ENCODE results near the gene PURA. TPM values are rescaled to one million over a fixed set of nuclear protein-coding genes. Genes with fewer than 3 reads are reported as not detected.

The PURA gene
- total and polyA plus RNA-seq, 2 of the 13 experiments (the other 11 are each of a cell fraction or from before 2014, with no cell fraction given), result 2.0 to 5.0 TPM

DNA sequence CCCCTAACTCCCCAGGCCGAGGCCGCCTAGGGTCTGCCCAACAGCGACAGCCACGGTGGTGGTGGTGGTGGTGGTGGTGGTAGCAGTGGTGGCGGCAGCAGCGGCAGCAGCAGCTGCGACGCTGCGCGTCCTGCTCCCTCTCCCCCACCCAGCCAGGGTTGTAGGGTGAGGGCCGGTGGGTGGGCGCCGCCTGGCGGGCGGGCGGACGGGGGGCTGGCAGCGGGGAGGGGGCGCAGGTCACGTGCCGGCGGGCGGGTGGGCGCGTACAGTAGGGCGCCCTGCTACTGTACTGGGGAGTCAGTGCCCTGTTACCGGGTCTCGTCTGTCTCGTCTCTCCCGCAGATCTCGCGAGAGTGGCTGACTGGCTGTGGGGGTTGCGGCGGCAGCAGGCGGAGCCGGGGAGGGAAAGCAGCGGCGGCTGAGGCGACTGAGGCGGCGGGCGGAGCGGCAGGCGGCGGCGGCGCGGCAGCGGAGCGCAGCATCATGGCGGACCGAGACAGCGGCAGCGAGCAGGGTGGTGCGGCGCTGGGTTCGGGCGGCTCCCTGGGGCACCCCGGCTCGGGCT, at the start of gene PURA (continued):
- TF ChIP-seq NFKB2 (CRISPR knock-in tag; IDR thresholded peaks at IDR 0.05; ENCODE audit: borderline replicate concordance) (no peak), MTA1 (CRISPR knock-in tag; IDR thresholded peaks at IDR 0.05; ENCODE audit: borderline replicate concordance) (peak; percentile 57; the same call in 1 of the 2 replicates), NBN (conservative IDR thresholded peaks at IDR 0.05) (no peak), SMARCE1 (IDR thresholded peaks at IDR 0.05; ENCODE audit: borderline replicate concordance) (no peak), ZNF772 (CRISPR knock-in tag; IDR thresholded peaks at IDR 0.05) (0 out of 2 replicates have a peak, but pooled peaks have one; percentile 62), ZNF724P (CRISPR knock-in tag; IDR thresholded peaks at IDR 0.05; ENCODE audit: borderline replicate concordance) (peak; percentile 57; the same call in 1 of the 2 replicates), HNF1A (IDR thresholded peaks at IDR 0.05; ENCODE audit: low read depth) (no peak), HNF1A (CRISPR knock-in tag; IDR thresholded peaks at IDR 0.05; ENCODE audit: borderline replicate concordance) (peak; percentile 32; the same call in 1 of the 2 replicates), AKAP8 (CRISPR knock-in tag; IDR thresholded peaks at IDR 0.05) (peak; percentile 91; the same call in 1 of the 2 replicates), TFDP1 (CRISPR knock-in tag; IDR thresholded peaks at IDR 0.05; ENCODE audit: borderline replicate concordance) (peak; percentile 77; the same call in 1 of the 2 replicates), ZNF816 (CRISPR knock-in tag; IDR thresholded peaks at IDR 0.05; ENCODE audit: borderline replicate concordance) (peak; percentile 42; the same call in 1 of the 2 replicates), DMTF1 (CRISPR knock-in tag; IDR thresholded peaks at IDR 0.05) (no peak), SKI (IDR thresholded peaks at IDR 0.05; ENCODE audit: partially characterized antibody) (peak; percentile 92), TARDBP (CRISPR knock-in tag; IDR thresholded peaks at IDR 0.05) (peak; percentile 42; the same call in 1 of the 2 replicates), ZNF33A (CRISPR knock-in tag; IDR thresholded peaks at IDR 0.05; ENCODE audit: borderline replicate concordance) (no peak), ZNF556 (CRISPR knock-in tag; IDR thresholded peaks at IDR 0.05; ENCODE audit: borderline replicate concordance) (0 out of 2 replicates have a peak, but pooled peaks have one; percentile 17), KDM4B (CRISPR knock-in tag; IDR thresholded peaks at IDR 0.05) (no peak), SPEN (CRISPR knock-in tag; IDR thresholded peaks at IDR 0.05; ENCODE audit: low read depth) (peak; percentile 86)
- TF ChIP-seq, protein P1, sequence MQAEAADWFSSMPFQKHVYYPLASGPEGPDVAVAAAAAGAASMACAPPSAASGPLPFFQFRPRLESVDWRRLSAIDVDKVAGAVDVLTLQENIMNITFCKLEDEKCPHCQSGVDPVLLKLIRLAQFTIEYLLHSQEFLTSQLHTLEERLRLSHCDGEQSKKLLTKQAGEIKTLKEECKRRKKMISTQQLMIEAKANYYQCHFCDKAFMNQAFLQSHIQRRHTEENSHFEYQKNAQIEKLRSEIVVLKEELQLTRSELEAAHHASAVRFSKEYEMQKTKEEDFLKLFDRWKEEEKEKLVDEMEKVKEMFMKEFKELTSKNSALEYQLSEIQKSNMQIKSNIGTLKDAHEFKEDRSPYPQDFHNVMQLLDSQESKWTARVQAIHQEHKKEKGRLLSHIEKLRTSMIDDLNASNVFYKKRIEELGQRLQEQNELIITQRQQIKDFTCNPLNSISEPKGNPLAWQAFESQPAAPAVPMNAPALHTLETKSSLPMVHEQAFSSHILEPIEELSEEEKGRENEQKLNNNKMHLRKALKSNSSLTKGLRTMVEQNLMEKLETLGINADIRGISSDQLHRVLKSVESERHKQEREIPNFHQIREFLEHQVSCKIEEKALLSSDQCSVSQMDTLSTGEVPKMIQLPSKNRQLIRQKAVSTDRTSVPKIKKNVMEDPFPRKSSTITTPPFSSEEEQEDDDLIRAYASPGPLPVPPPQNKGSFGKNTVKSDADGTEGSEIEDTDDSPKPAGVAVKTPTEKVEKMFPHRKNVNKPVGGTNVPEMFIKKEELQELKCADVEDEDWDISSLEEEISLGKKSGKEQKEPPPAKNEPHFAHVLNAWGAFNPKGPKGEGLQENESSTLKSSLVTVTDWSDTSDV (CRISPR knock-in tag; IDR thresholded peaks at IDR 0.05), result 0 out of 2 replicates have a peak, but pooled peaks have one; percentile 20
